NCI-H510A treated with DMSO at 0.1 percent for 48 hours (cell line): ENCODE data around the gene POLN.
A peak's percentile ranks its signal among the peaks of the same experiment; 100 is the strongest.
"Not testable (repeated sequence)": the region's sequence is repeated elsewhere in the genome, so short reads cannot be mapped to it uniquely, and the experiment has no call there.

Experiments
- DNase-seq: peaks from one replicate; lab custom pipeline; 2025; lab: John Stamatoyannopoulos, UW

Gene POLN

GRCh38 chr4:2220016-2220630 is 21.8 kb downstream of the POLN start:
- peak; percentile 57 for DNase-seq

- DNase-seq = no peak
These were observed 22.6 kb downstream of the POLN start for GRCh38 chr4:2219233-2219760.

GRCh38 chr4:2218436-2218835 is 23.5 kb downstream of the POLN start:
- no peak for DNase-seq

DNA sequence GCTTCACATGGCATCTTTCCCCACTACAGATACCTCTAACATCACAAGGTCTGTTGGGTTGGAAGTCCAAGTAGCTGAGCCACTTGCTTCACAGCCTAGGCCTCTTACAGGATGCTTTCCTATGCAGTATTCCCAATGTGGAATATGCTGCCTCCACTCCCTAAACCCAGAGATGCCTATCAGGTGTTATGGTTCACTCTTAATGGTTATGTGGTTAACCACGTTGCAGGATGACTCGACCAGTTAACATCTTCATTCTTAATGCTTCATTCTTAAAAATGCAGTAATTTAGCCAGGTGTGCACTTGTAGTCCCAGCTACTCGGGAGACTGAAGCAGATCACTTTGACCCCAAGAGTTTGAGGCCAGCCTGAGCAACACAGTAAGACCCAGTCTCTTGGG is 24.2 kb downstream of the POLN start:
- no peak for DNase-seq

GRCh38 chr4:2212831-2213230 is 29.1 kb downstream of the POLN start:
- DNase-seq = no peak

GRCh38 chr4:2202789-2203188 is 39.1 kb downstream of the POLN start:
- DNase-seq = not testable (repeated sequence)

GRCh38 chr4:2194496-2194895 is 47.4 kb downstream of the POLN start:
- DNase-seq = no peak

- DNase-seq = no peak
These were observed 48.6 kb downstream of the POLN start for GRCh38 chr4:2193326-2193725.

GRCh38 chr4:2186865-2187172 is 55.1 kb downstream of the POLN start:
- no peak for DNase-seq

DNA sequence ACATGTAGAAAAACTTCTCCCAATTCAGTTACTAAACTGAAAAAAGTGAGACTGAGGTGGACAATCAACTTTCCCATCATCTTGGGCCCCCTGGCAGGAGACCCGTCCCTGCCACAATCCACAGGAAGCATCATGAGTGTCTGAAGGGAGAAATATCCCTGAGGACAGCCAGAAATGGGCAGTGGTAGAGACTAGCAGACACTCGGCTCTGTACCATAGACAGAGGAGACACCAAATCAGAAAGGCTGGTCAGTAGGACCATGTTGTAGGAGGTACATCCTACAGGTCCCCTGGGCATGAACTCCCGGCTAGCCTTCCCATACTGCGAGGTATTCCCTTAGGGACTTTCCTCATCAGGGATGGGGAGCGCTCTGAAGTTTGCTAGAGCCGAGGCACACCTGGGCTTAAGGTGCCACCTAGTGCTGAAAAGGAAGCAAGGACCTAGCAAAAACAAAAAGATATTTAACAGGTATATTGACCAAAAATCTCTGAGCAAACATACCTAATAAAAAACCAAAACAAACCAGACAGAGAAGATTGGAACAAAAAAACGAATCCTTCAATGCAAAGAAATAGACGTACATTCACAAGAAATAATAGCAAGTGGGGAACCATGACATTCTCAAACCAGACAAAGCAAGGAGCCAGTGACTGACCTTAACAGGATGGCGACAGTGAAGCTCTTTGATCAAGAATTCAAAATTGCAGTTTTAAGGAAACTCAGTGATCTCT is 55.6 kb downstream of the POLN start:
- DNase-seq = peak; percentile 25

GRCh38 chr4:2183394-2183793 is 58.5 kb downstream of the POLN start:
- DNase-seq = no peak

DNA sequence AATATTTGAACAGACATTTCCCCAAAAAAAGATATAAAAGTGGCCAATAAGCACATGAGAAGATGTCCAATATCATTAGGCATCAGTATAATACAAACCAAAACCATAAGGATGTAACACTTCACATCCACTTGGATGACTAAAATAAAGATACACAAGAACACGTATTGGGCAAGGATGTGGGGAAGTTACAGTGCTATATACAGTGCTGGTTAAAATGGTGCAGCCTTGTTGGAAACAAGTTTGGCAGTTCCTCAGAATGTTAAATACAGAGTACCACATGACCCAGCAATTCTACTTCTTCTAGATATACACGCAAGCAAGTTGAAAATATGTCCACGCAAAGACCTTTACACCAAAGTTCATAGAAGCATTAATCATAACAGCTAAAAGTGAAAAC is 58.9 kb downstream of the POLN start:
- DNase-seq = no peak

GRCh38 chr4:2180410-2180809 is 61.5 kb downstream of the POLN start:
- no peak for DNase-seq

DNA sequence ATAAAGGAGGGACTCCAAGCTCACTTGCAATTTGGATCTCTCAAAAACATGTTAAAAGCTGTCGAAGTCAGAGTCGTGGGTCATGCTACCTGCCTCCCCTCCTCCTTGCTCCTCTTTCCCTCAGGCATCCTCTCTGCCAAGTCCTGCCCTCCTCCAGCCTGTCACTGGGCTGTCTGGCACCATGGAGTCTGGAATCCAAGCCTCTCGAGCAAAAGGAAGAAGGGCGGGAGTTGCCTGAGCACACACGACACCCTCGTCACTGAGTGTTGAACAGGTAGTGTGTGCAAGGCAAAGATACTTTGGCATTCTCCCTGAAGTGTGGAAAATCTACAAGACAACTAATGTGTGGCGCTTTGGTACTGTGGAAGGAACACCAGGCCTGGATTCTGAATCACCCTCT is 62.2 kb downstream of the POLN start:
- no peak for DNase-seq

GRCh38 chr4:2178986-2179385 is 62.9 kb downstream of the POLN start:
- DNase-seq = no peak

DNA sequence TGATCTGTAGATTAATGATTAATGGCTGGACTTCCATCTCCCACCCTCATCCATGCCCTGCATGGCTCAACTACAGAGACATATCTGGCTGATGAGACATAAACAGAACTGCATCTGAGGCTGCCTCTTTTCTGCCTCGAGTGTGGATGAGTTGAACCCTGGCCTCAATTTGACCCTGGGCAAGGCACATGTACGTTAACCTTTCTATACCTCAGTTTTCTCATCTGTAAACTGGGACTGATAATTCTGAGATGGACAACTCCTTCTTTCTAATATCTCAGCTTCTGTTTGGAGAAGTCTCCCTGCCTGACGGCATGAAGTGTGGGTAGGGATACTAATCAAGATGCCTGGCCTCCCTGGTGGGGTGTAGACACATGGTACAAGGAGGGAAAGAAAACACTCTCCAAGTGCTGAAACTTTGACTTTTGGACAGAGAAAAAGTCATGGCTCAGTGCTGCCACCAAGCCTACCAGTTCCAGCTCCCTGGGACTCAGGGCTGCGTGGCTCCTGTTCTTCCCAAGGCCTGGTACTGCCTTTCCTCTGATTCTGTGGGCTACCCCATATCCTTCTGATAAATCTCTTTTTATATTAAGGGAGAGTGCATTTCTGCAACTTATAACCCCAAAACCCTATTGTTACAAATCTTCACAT is 64.4 kb downstream of the POLN start:
- DNase-seq = no peak

DNA sequence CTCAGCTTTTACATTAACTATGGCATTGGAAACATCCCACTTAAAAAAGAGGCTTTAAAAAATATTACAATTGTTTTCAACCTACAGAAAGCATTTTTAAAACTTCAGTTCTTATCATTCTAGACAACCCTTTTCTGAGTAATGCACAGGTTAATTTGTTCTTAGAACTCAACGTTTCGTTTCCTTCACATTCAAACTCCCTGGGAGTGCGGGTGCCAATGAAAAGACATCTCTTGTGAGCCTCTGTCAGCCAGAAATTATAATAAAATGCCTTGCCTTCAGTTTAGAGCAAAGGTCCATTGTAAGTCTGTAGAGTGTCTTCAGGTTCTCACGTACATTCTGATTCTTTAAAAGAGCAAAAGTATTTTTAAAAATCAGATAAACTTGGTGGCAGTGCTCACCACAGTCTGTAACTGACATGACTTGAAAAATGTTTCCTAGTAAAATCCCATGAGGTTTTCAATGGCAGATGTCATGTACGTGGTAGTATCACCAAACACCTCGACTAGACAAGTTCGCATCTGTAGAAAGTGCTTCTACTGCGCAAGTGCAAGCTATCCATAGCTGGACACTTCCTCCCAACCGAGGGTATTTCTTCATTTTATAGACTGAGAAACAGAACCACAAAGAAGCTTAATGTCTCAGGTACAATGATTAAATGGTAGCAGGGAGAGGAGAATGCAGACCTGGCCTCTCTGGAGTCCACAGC is 65.8 kb downstream of the POLN start:
- DNase-seq = no peak

DNA sequence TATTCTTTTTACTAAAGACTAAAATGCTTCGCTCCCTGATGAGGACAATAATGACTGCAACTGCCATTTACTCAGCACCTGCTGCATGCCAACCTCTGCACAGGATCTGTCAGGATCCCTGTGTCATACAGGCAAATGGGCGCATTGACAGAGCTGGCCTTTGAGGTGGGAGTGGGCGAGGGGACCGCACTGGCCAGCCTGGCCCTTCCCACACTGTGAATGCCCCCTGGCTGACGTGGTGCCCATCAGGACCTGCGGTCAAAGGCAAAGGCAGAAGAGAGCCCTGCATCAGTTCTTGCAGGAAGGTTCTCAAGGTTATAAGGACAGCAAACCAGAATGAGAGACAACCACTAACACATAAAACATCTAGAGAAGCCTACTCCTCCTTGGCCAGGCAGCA is 67.9 kb downstream of the POLN start:
- no peak for DNase-seq

DNA sequence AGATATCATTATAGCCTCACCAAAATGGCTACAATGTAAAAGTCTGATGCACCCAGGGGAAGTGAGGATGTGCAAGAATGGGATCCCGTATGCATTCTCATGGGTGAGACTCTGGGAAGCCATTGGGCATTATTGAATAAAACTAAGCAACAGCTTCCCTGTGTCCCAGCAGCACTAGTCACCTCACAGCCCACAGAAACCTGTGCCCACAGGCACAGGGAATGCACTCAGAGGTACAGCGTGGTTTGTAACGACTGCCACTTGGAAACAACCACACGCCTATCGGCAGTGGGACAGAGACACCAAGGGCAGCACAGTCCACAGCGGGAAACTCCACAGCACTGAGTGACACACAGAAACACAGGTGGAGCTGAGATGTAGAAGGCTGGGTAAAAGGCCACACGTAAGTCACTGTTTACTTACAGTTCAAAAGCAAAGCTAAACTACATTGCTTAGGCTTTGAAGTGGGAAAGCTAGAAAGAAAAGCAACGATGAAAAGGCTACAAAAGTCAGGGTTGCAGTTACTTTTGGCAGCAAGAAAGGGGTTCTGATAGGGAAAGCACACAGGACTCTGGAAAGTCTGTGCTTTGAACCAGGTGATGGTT is 69.2 kb downstream of the POLN start:
- no peak for DNase-seq

- DNase-seq = no peak
These were observed 69.8 kb downstream of the POLN start for GRCh38 chr4:2172161-2172560.

GRCh38 chr4:2168469-2169319 is 73.2 kb downstream of the POLN start:
- peak; percentile 2 for DNase-seq
